WTC11 (cell line): ENCODE data around the gene LBHD2.
"Not testable (repeated sequence)": the region's sequence is repeated elsewhere in the genome, so short reads cannot be mapped to it uniquely, and the experiment has no call there.

ENCODE experiments used
- CTCF ChIP-seq: fragments of 200-600 bp; IDR thresholded peaks from 2 replicates; pipeline ENCODE4 v1.8.0; 2022; ENCODE audit warnings: antibody characterized with exemption
- E2F1 ChIP-seq: sonication (generic); formaldehyde crosslinking; IDR thresholded peaks from 2 replicates; pipeline ENCODE4 v1.8.0; 2022; ENCODE audit warnings: mild to moderate bottlenecking, missing genetic modification reagents
- ZBTB43 ChIP-seq: sonication (generic); formaldehyde crosslinking; IDR thresholded peaks from 2 replicates; pipeline ENCODE4 v1.8.1; 2023; ENCODE audit warnings: mild to moderate bottlenecking, missing genetic modification reagents

DNA sequence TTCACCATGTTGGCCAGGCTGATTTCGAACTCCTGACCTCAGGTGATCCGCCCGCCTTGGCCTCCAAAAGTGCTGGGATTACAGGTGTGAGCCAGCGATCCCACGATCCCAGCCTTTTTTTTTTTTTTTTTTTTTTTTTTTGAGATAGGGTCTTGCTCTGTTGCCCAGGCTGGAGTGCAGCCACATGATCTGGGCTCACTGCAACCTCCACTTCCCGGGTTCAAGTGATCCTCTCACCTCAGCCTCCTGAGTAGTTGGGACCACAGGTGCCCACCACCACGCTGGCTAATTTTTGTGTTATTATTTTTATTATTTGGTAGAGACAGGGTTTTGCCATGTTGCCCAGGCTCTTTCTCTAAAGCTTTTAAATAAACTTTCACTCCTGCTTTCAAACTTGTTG, 33.5 kb downstream of the LBHD2 start:
- not testable (repeated sequence) for TF ChIP-seq CTCF; ZBTB43 (CRISPR knock-in tag); E2F1
